Measurements from ENCODE around the gene SYNM. TPM values are rescaled to one million over a fixed set of nuclear protein-coding genes. Genes with fewer than 3 reads are reported as not detected.

The SYNM gene
- total and polyA plus RNA-seq, 7 experiments from 2014 or later, result 0.17 to 6.0 (median 1.6) TPM

- Histone ChIP-seq H3K27ac (ENCODE audit: low read depth, low read length) (no peak overlapping the region), H3K27me3 (ENCODE audit: control insufficient read depth in 2 of 2, insufficient read depth in 2 of 2, low read length in 2 of 2) (no peaks in the 10 kb centered on the region), H3K4me3 (ENCODE audit: low read length) (no peak overlapping the region), H3K9me3 (ENCODE audit: control insufficient read depth in 2 of 3, low read length in 3 of 3) (no peaks in the 10 kb centered on the region), H3K4me1 (ENCODE audit: control insufficient read depth in 2 of 2, insufficient read depth in 2 of 2, low read length in 2 of 2) (no peaks in the 10 kb centered on the region), H3K36me3 (ENCODE audit: control insufficient read depth in 2 of 3, insufficient read depth in 3 of 3, low read length in 3 of 3) (no peaks in the 10 kb centered on the region)
- peaks cover 32 to 70% (median 42%) of the 10 kb centered on the region in 5 donors for H3K27me3 Mint-ChIP-seq
- ATAC-seq (no peak), DNase-seq (no peak)
- peaks cover 0 to 4% (median 0%) of the 10 kb centered on the region in 7 donors for H3K4me1 Mint-ChIP-seq
- POLR2A ChIA-PET, result no interaction called here
- peaks cover 0 to 2% (median 0%) of the 10 kb centered on the region in 11 donors for H3K9me3 Mint-ChIP-seq
- no peaks in the 10 kb centered on the region for H3K36me3 Mint-ChIP-seq
- H3K27ac Mint-ChIP-seq, result no peak overlapping the region
- H3K4me3 Mint-ChIP-seq, result no peak overlapping the region
- CTCF ChIA-PET, result no interaction called here
- intact Hi-C loops (cut with micrococcal nuclease), result no loop called here
Measured at GRCh38 chr15:99098426-99098825, 6.5 kb upstream of the SYNM start.

- DNase-seq (no peak), ATAC-seq (peak; percentile 26)
- H3K4me3 ChIP-seq (ENCODE audit: low read length), result no peak overlapping the region
- Mint-ChIP-seq H3K27ac (no peak overlapping the region), H3K27me3 (peaks cover 36 to 74% (median 46%) of the 10 kb centered on the region in 5 donors), H3K4me1 (peaks cover 0 to 8% (median 0%) of the 10 kb centered on the region in 7 donors), H3K9me3 (peaks cover 0 to 2% (median 0%) of the 10 kb centered on the region in 11 donors), H3K36me3 (no peaks in the 10 kb centered on the region), H3K4me3 (no peak overlapping the region)
- intact Hi-C loops (cut with micrococcal nuclease), result no loop called here
- H3K36me3 ChIP-seq (ENCODE audit: control insufficient read depth in 2 of 3, insufficient read depth in 3 of 3, low read length in 3 of 3), result no peaks in the 10 kb centered on the region
- H3K27ac ChIP-seq (ENCODE audit: low read depth, low read length), result no peak overlapping the region
- POLR2A ChIA-PET, result no interaction called here
- CTCF ChIA-PET, result no interaction called here
- no peaks in the 10 kb centered on the region for H3K4me1 ChIP-seq (ENCODE audit: control insufficient read depth in 2 of 2, insufficient read depth in 2 of 2, low read length in 2 of 2)
- no peaks in the 10 kb centered on the region for H3K9me3 ChIP-seq (ENCODE audit: control insufficient read depth in 2 of 3, low read length in 3 of 3)
- H3K27me3 ChIP-seq (ENCODE audit: control insufficient read depth in 2 of 2, insufficient read depth in 2 of 2, low read length in 2 of 2), result no peaks in the 10 kb centered on the region
Measured at GRCh38 chr15:99098991-99099390, 5.9 kb upstream of the SYNM start.

GRCh38 chr15:99099661-99100060, 5.2 kb upstream of the SYNM start:
- H3K4me3 ChIP-seq (ENCODE audit: low read length), result no peak overlapping the region
- H3K27ac Mint-ChIP-seq, result no peak overlapping the region
- H3K4me1 ChIP-seq (ENCODE audit: control insufficient read depth in 2 of 2, insufficient read depth in 2 of 2, low read length in 2 of 2), result no peaks in the 10 kb centered on the region
- no peaks in the 10 kb centered on the region for H3K9me3 ChIP-seq (ENCODE audit: control insufficient read depth in 2 of 3, low read length in 3 of 3)
- H3K27me3 ChIP-seq (ENCODE audit: control insufficient read depth in 2 of 2, insufficient read depth in 2 of 2, low read length in 2 of 2), result no peaks in the 10 kb centered on the region
- no peak overlapping the region for H3K27ac ChIP-seq (ENCODE audit: low read depth, low read length)
- no peaks in the 10 kb centered on the region for H3K36me3 Mint-ChIP-seq
- ATAC-seq (no peak), DNase-seq (no peak)
- H3K27me3 Mint-ChIP-seq, result peaks cover 36 to 74% (median 46%) of the 10 kb centered on the region in 5 donors
- POLR2A ChIA-PET, result no interaction called here
- H3K36me3 ChIP-seq (ENCODE audit: control insufficient read depth in 2 of 3, insufficient read depth in 3 of 3, low read length in 3 of 3), result no peaks in the 10 kb centered on the region
- CTCF ChIA-PET, result no interaction called here
- peaks cover 0 to 8% (median 0%) of the 10 kb centered on the region in 7 donors for H3K4me1 Mint-ChIP-seq
- no peak overlapping the region for H3K4me3 Mint-ChIP-seq
- intact Hi-C loops (cut with micrococcal nuclease), result loop anchor here (1.0 to 10.0 kb wide), 4 partner anchors 114 to 655 kb away; no protein-coding TSS in a partner anchor
- H3K9me3 Mint-ChIP-seq, result peaks cover 0 to 2% (median 0%) of the 10 kb centered on the region in 11 donors

GRCh38 chr15:99100245-99101173, 4.4 kb upstream of the SYNM start:
- Mint-ChIP-seq H3K27me3 (peaks cover 36 to 72% (median 46%) of the 10 kb centered on the region in 5 donors), H3K27ac (no peak overlapping the region), H3K36me3 (no peaks in the 10 kb centered on the region), H3K9me3 (peaks cover 0 to 2% (median 0%) of the 10 kb centered on the region in 11 donors), H3K4me3 (peak overlapping the region in 4 of 10 donors; percentile 7 to 39 (median 28)), H3K4me1 (peaks cover 0 to 8% (median 0%) of the 10 kb centered on the region in 7 donors)
- Histone ChIP-seq H3K9me3 (ENCODE audit: control insufficient read depth in 2 of 3, low read length in 3 of 3) (no peaks in the 10 kb centered on the region), H3K4me3 (ENCODE audit: low read length) (no peak overlapping the region), H3K4me1 (ENCODE audit: control insufficient read depth in 2 of 2, insufficient read depth in 2 of 2, low read length in 2 of 2) (no peaks in the 10 kb centered on the region), H3K27ac (ENCODE audit: low read depth, low read length) (no peak overlapping the region), H3K36me3 (ENCODE audit: control insufficient read depth in 2 of 3, insufficient read depth in 3 of 3, low read length in 3 of 3) (no peaks in the 10 kb centered on the region), H3K27me3 (ENCODE audit: control insufficient read depth in 2 of 2, insufficient read depth in 2 of 2, low read length in 2 of 2) (no peaks in the 10 kb centered on the region)
- peak in 4 of 9 donors; percentile 7 to 63 (median 18) for DNase-seq
- ChIA-PET CTCF (interaction anchor here (0.6 to 0.8 kb wide), 4 partner anchors 12 to 604 kb away, joined by 3 to 4 read pairs (median 3); no protein-coding TSS in a partner anchor), POLR2A (no interaction called here)
- intact Hi-C loops (cut with micrococcal nuclease), result loop anchor here (1.0 to 10.0 kb wide), 4 partner anchors 113 to 654 kb away; no protein-coding TSS in a partner anchor
- ATAC-seq, result peak; percentile 42

- ChIA-PET CTCF (interaction anchor here (0.6 to 0.7 kb wide), 3 partner anchors 13 to 337 kb away, joined by 3 to 4 read pairs (median 3); no protein-coding TSS in a partner anchor), POLR2A (no interaction called here)
- intact Hi-C loops (cut with micrococcal nuclease), result loop anchor here (2.0 to 10.0 kb wide), 2 partner anchors 603 to 653 kb away; no protein-coding TSS in a partner anchor
- DNase-seq (no peak), ATAC-seq (no peak)
- H3K4me3 ChIP-seq (ENCODE audit: low read length), result no peak overlapping the region
- Mint-ChIP-seq H3K27me3 (peaks cover 37 to 67% (median 50%) of the 10 kb centered on the region in 5 donors), H3K27ac (no peak overlapping the region), H3K36me3 (no peaks in the 10 kb centered on the region), H3K9me3 (peaks cover 0 to 2% (median 0%) of the 10 kb centered on the region in 11 donors), H3K4me3 (no peak overlapping the region), H3K4me1 (peaks cover 0 to 12% (median 4%) of the 10 kb centered on the region in 7 donors)
- H3K27ac ChIP-seq (ENCODE audit: low read depth, low read length), result no peak overlapping the region
- no peaks in the 10 kb centered on the region for H3K36me3 ChIP-seq (ENCODE audit: control insufficient read depth in 2 of 3, insufficient read depth in 3 of 3, low read length in 3 of 3)
- no peaks in the 10 kb centered on the region for H3K4me1 ChIP-seq (ENCODE audit: control insufficient read depth in 2 of 2, insufficient read depth in 2 of 2, low read length in 2 of 2)
- peaks cover 0 to 5% of the 10 kb centered on the region in 2 donors for H3K27me3 ChIP-seq (ENCODE audit: control insufficient read depth in 2 of 2, insufficient read depth in 2 of 2, low read length in 2 of 2)
- no peaks in the 10 kb centered on the region for H3K9me3 ChIP-seq (ENCODE audit: control insufficient read depth in 2 of 3, low read length in 3 of 3)
Measured at GRCh38 chr15:99101501-99101900, 3.4 kb upstream of the SYNM start.

- ChIA-PET POLR2A (interaction anchor here (0.8 kb wide), 1 partner anchor 239 kb away, joined by 3 read pairs; no protein-coding TSS in a partner anchor), CTCF (interaction anchor here (0.6 kb wide), 1 partner anchor 116 kb away, joined by 4 read pairs; no protein-coding TSS in a partner anchor)
- Mint-ChIP-seq H3K4me3 (peak overlapping the region in 1 of 10 donors; percentile 51), H3K27ac (no peak overlapping the region), H3K4me1 (peaks cover 0 to 17% (median 9%) of the 10 kb centered on the region in 7 donors), H3K9me3 (peaks cover 0 to 2% (median 0%) of the 10 kb centered on the region in 11 donors), H3K27me3 (peaks cover 44 to 68% (median 49%) of the 10 kb centered on the region in 5 donors), H3K36me3 (no peaks in the 10 kb centered on the region)
- intact Hi-C loops (cut with micrococcal nuclease), result loop anchor here in 1 of 2 donors (10.0 kb wide), 1 partner anchor 602 kb away; no protein-coding TSS in a partner anchor
- DNase-seq (no peak), ATAC-seq (no peak)
- H3K4me1 ChIP-seq (ENCODE audit: control insufficient read depth in 2 of 2, insufficient read depth in 2 of 2, low read length in 2 of 2), result peaks cover 0 to 6% of the 10 kb centered on the region in 2 donors
- peaks cover 0 to 5% of the 10 kb centered on the region in 2 donors for H3K27me3 ChIP-seq (ENCODE audit: control insufficient read depth in 2 of 2, insufficient read depth in 2 of 2, low read length in 2 of 2)
- no peak overlapping the region for H3K4me3 ChIP-seq (ENCODE audit: low read length)
- H3K27ac ChIP-seq (ENCODE audit: low read depth, low read length), result no peak overlapping the region
- no peaks in the 10 kb centered on the region for H3K9me3 ChIP-seq (ENCODE audit: control insufficient read depth in 2 of 3, low read length in 3 of 3)
- no peaks in the 10 kb centered on the region for H3K36me3 ChIP-seq (ENCODE audit: control insufficient read depth in 2 of 3, insufficient read depth in 3 of 3, low read length in 3 of 3)
Measured at GRCh38 chr15:99102332-99103235, 2.3 kb upstream of the SYNM start.

Data from naive thymus-derived CD4-positive, alpha-beta T cell (primary cell).